Lung (tissue), 12 donors: Measurements from ENCODE around the gene GHR. TPM values are rescaled to one million over a fixed set of nuclear protein-coding genes. Genes with fewer than 3 reads are reported as not detected.

ENCODE experiments used
- ATAC-seq: fragments of 200-7000 bp; cut with Tn5 transposase; one replicate; pipeline ENCODE4 v1.9.1; 2020; ENCODE audit warnings: moderate number of reproducible peaks; ENCODE audit not compliant: insufficient read depth, low FRiP score
- DNase-seq, 3 donors: peaks; one replicate each; pipeline ENCODE4 v3.0.0-alpha.2; 2013 to 2017
- H3K27ac ChIP-seq, 2 donors: one replicate each; pipeline ENCODE4 v1.5.1; 2013; ENCODE audit warnings: mild to moderate bottlenecking in 2 of 2, moderate library complexity in 2 of 2, control low read depth in 1 of 2, inconsistent platforms in 1 of 2, low read depth in 1 of 2, low read length in 1 of 2
- H3K27me3 ChIP-seq, 3 donors: one replicate each; pipeline ENCODE4 v1.5.1; 2013; ENCODE audit warnings: low read length in 2 of 3; ENCODE audit not compliant: control insufficient read depth in 3 of 3, insufficient read depth in 3 of 3
- H3K36me3 ChIP-seq, 4 donors: one replicate each; pipeline ENCODE4 v1.5.1; 2013; ENCODE audit warnings: low read length in 4 of 4, mild to moderate bottlenecking in 1 of 4, moderate library complexity in 1 of 4; ENCODE audit not compliant: control insufficient read depth in 4 of 4, insufficient read depth in 4 of 4
- H3K4me1 ChIP-seq, 5 donors: one replicate each; pipeline ENCODE4 v1.5.1; 2013; ENCODE audit warnings: low read length in 5 of 5, mild to moderate bottlenecking in 2 of 5, moderate library complexity in 1 of 5; ENCODE audit not compliant: control insufficient read depth in 5 of 5, insufficient read depth in 5 of 5
- H3K4me3 ChIP-seq: one replicate; pipeline ENCODE4 v1.5.1; 2013; ENCODE audit warnings: mild to moderate bottlenecking, control low read depth, moderate library complexity
- H3K9ac ChIP-seq, 2 donors: one replicate each; pipeline ENCODE4 v1.5.1; 2013; ENCODE audit warnings: low read length in 2 of 2, control low read depth in 1 of 2; ENCODE audit not compliant: insufficient read depth in 1 of 2
- H3K9me3 ChIP-seq, 4 donors: one replicate each; pipeline ENCODE4 v1.5.1; 2013; ENCODE audit warnings: low read length in 3 of 4, mild to moderate bottlenecking in 1 of 4, moderate library complexity in 1 of 4; ENCODE audit not compliant: control insufficient read depth in 4 of 4, insufficient read depth in 3 of 4
- CTCF ChIP-seq: IDR thresholded peaks from 2 replicates; pipeline ENCODE4 v1.5.1; 2012; ENCODE audit warnings: mild to moderate bottlenecking; ENCODE audit errors: control extremely low read depth, extremely low read depth
- WGBS, 2 donors: extraction: QIAGEN DNeasy Blood & Tissue Kit; methylation state at CpG; one replicate each; pipeline ENCODE4 v1.1.7; 2013; 5-methylcytosine and 5-hydroxymethylcytosine counted together
- polyA plus RNA-seq, 2 donors: library from polyadenylated mRNA; stranded (reverse); fragments of 200-250 nt; gene quantifications; one replicate each; pipeline ENCODE4 v1.2.1, GENCODE V29; 2013
- total RNA-seq, 2 donors: library from RNA; depleted of rRNA in 1 of 2; stranded (reverse); fragments of >200 nt in 1 of 2; gene quantifications; one replicate each; pipeline ENCODE4 v1.2.1, GENCODE V29; 2014 to 2021
- donor health status: control.
- donor health status: control.
- donor health status: Bipolar disorder and iron deficiency.
- donor health status: healthy.
- donor health status: DM: yes; HTN: yes; CAD: no.

The GHR gene
- total and polyA plus RNA-seq, 4 donors = 0.98 to 23.8 (median 3.2) TPM

GRCh38 chr5:42640835-42641234 is 217.6 kb downstream of the GHR start:
- DNase-seq = no peak
- whole genome bisulfite sequencing, 2 donors = 90 to 93% methylated on average over 2 of the region's 2 CpGs
- no peak for ATAC-seq
- H3K27ac ChIP-seq = no peak overlapping the region
- H3K9ac ChIP-seq = no peak overlapping the region
- no peak for TF ChIP-seq CTCF
- H3K36me3 ChIP-seq = no peaks in the 10 kb centered on the region
- H3K4me1 ChIP-seq = no peaks in the 10 kb centered on the region
- no peak overlapping the region for H3K4me3 ChIP-seq
- H3K9me3 ChIP-seq = no peaks in the 10 kb centered on the region
- no peaks in the 10 kb centered on the region for H3K27me3 ChIP-seq

- DNase-seq = no peak
- Histone ChIP-seq H3K27ac (no peak overlapping the region), H3K4me1 (no peaks in the 10 kb centered on the region), H3K9me3 (no peaks in the 10 kb centered on the region), H3K4me3 (no peak overlapping the region), H3K27me3 (no peaks in the 10 kb centered on the region), H3K36me3 (no peaks in the 10 kb centered on the region), H3K9ac (no peak overlapping the region)
- WGBS, 2 donors = 89 to 94% methylated on average over 4 of the region's 4 CpGs
- no peak for ATAC-seq
- TF ChIP-seq CTCF = no peak
Measured at GRCh38 chr5:42641336-42642005, 218.2 kb downstream of the GHR start.

- WGBS, 2 donors = 90 to 94% methylated on average over 4 of the region's 4 CpGs
- Histone ChIP-seq H3K4me1 (no peaks in the 10 kb centered on the region), H3K4me3 (no peak overlapping the region), H3K9me3 (no peaks in the 10 kb centered on the region), H3K27ac (no peak overlapping the region), H3K9ac (no peak overlapping the region), H3K36me3 (no peaks in the 10 kb centered on the region), H3K27me3 (no peaks in the 10 kb centered on the region)
- TF ChIP-seq CTCF = no peak
- DNase-seq (no peak), ATAC-seq (no peak)
Measured at GRCh38 chr5:42642006-42642405, 218.8 kb downstream of the GHR start.

- H3K9me3 ChIP-seq = no peaks in the 10 kb centered on the region
- no peak overlapping the region for H3K9ac ChIP-seq
- peaks cover 0 to 3% (median 0%) of the 10 kb centered on the region in 5 donors for H3K4me1 ChIP-seq
- TF ChIP-seq CTCF = no peak
- H3K27ac ChIP-seq = no peak overlapping the region
- DNase-seq (no peak), ATAC-seq (no peak)
- H3K36me3 ChIP-seq = no peaks in the 10 kb centered on the region
- no peaks in the 10 kb centered on the region for H3K27me3 ChIP-seq
- H3K4me3 ChIP-seq = no peak overlapping the region
- 71 to 86% methylated on average over 1 of the region's 1 CpG for WGBS, 2 donors
Measured at GRCh38 chr5:42643360-42643759, 220.1 kb downstream of the GHR start.
